Measurements from ENCODE around the gene DGKI. TPM values are rescaled to one million over a fixed set of nuclear protein-coding genes. Genes with fewer than 3 reads are reported as not detected.

The DGKI gene
- total RNA-seq, 1 donor from 2014 or later, result 2.2 TPM

DNA sequence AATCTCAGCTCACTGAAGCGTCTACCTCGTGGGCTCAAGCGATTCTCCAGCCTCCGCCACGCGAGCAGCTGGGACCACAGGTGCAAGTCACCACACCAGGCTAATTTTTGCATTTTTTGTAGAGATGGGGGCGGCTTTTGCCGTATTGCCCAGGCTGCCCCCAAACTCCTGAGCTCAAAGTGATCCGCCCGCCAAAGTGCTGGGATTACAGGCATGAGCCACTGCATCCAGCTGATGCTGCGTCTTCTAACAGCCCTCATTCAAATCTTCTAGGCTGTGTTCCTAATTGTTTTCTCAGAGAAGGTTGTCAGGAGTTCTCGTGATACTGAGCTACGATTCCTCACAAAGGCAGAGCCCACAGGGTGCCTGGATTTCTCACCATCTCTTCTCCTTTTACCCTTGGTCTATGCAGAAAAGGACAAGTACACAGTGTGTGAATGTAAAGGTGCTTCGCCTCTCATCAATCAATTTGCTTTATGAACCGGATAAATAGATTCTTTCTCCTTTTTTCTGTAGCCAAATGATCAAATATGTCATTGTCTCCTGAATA lies 255.9 kb downstream of the DGKI start:
- Mint-ChIP-seq H3K4me1 (peaks cover 6% of the 10 kb centered on the region), H3K36me3 (ENCODE audit: low read depth) (no peaks in the 10 kb centered on the region), H3K9me3 (no peaks in the 10 kb centered on the region), H3K27me3 (ENCODE audit: low read depth) (no peaks in the 10 kb centered on the region), H3K27ac (ENCODE audit: unreplicated experiment) (no peak overlapping the region), H3K4me3 (peak overlapping the region; percentile 8)
- no peak for DNase-seq (ENCODE audit: low read depth, low spot score)
- TF ChIP-seq, protein P1, sequence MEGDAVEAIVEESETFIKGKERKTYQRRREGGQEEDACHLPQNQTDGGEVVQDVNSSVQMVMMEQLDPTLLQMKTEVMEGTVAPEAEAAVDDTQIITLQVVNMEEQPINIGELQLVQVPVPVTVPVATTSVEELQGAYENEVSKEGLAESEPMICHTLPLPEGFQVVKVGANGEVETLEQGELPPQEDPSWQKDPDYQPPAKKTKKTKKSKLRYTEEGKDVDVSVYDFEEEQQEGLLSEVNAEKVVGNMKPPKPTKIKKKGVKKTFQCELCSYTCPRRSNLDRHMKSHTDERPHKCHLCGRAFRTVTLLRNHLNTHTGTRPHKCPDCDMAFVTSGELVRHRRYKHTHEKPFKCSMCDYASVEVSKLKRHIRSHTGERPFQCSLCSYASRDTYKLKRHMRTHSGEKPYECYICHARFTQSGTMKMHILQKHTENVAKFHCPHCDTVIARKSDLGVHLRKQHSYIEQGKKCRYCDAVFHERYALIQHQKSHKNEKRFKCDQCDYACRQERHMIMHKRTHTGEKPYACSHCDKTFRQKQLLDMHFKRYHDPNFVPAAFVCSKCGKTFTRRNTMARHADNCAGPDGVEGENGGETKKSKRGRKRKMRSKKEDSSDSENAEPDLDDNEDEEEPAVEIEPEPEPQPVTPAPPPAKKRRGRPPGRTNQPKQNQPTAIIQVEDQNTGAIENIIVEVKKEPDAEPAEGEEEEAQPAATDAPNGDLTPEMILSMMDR (conservative IDR thresholded peaks at IDR 0.05), result no peak

DNA sequence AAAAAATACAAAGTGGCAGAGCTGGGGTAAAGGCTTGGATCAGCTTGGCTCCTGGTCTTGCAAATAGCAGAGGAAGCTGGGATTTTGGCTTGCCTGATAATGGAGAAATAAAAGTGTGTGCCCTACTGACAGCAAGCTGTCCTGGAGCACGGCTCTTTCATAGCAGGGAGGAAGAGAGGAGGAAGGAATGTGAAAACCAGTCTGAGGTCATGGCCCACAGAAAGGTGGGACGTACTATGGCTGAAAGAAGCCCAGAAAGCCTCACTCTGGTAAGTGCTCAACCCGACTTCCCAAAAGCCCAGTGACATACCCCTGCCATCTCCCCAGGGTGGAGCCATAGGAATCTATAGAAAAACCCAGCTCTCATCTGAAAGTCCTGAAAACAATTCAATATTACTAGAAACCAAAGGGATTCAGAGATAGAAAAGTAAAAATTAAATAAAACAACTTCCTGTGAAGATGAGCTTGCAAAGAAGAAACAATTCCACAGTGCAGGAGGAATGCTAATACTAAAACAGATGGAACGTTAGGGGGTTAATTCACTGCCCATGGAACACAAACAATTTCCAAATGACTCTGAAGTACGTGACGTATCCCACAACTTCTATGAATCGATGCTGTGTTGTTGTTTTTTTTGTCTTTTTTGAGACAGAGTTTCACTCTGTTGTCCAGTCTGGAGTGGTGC lies 256.6 kb downstream of the DGKI start:
- TF ChIP-seq, protein P1 (conservative IDR thresholded peaks at IDR 0.05), result no peak
- Mint-ChIP-seq H3K27ac (ENCODE audit: unreplicated experiment) (peak overlapping the region; percentile 86), H3K9me3 (no peaks in the 10 kb centered on the region), H3K4me1 (peaks cover 11% of the 10 kb centered on the region), H3K27me3 (ENCODE audit: low read depth) (no peaks in the 10 kb centered on the region), H3K36me3 (ENCODE audit: low read depth) (no peaks in the 10 kb centered on the region), H3K4me3 (peak overlapping the region; percentile 8)
- no peak for DNase-seq (ENCODE audit: low read depth, low spot score)

DNA sequence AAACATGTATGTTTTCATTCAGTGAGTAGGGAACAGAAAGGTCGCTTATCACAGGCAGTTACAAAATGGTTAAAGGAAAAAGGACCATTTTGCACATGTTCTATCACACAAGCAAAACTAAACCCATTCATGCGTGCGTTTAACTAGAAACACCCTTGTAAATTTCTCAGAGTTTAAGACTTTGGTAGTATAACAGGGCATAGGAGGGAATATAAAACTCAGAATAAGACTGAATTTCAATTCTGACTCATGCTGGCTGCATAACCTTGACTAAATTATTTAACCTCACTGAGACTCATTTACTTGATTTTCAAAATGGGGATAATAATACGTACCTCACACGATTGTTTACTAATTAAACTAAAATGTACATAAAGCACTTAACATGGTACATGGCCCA lies 259.4 kb downstream of the DGKI start:
- Mint-ChIP-seq H3K36me3 (ENCODE audit: low read depth) (peaks cover 3% of the 10 kb centered on the region), H3K4me1 (peaks cover 11% of the 10 kb centered on the region), H3K27me3 (ENCODE audit: low read depth) (no peaks in the 10 kb centered on the region), H3K27ac (ENCODE audit: unreplicated experiment) (no peak overlapping the region), H3K9me3 (no peaks in the 10 kb centered on the region), H3K4me3 (no peak overlapping the region)
- DNase-seq (ENCODE audit: low read depth, low spot score), result no peak
- TF ChIP-seq, protein P1 (conservative IDR thresholded peaks at IDR 0.05), result no peak

DNA sequence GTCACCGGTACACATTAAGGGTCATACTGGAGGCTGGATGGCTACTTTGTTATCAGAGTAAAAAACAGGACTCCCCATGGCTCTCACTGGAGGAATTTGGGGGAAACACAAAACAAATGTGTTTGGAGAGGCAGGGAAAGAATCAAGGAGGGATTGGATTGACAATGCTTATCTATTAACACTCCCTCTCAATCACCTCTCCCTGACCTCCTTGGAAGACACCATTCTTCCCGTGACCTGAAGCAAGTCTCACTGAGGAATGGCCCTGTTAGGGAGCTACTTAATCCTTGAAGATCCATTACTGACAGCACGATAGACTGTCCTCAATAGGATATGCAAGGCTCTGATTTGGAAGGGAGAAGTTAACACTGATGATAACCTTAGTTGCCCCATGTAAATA lies 261.2 kb downstream of the DGKI start:
- peaks cover 19% of the 10 kb centered on the region for H3K4me1 Mint-ChIP-seq
- H3K4me3 Mint-ChIP-seq, result no peak overlapping the region
- TF ChIP-seq, protein P1 (conservative IDR thresholded peaks at IDR 0.05), result no peak
- no peak overlapping the region for H3K27ac Mint-ChIP-seq (ENCODE audit: unreplicated experiment)
- H3K9me3 Mint-ChIP-seq, result no peaks in the 10 kb centered on the region
- no peak for DNase-seq (ENCODE audit: low read depth, low spot score)
- no peaks in the 10 kb centered on the region for H3K27me3 Mint-ChIP-seq (ENCODE audit: low read depth)
- peaks cover 3% of the 10 kb centered on the region for H3K36me3 Mint-ChIP-seq (ENCODE audit: low read depth)

DNA sequence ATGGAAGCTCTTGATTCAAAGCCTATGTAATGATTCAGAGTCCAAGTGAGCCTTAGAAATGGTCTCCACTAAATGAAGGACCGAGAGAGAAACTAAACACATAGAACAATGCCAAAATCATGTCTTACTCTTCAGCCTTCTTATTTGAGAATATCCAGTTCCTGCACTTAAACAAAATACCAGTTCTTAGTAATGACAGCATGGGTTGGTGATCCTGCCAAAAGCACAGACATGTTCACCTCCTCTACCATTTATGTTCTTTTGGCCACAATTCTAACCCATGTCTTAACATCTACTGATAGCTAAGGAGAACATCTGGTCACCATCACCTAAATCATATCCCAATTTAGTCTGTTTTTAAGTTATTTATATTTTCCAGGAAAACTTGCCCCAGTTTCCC lies 263.6 kb downstream of the DGKI start:
- Mint-ChIP-seq H3K27me3 (ENCODE audit: low read depth) (no peaks in the 10 kb centered on the region), H3K4me1 (peaks cover 41% of the 10 kb centered on the region), H3K27ac (ENCODE audit: unreplicated experiment) (no peak overlapping the region), H3K4me3 (no peak overlapping the region), H3K9me3 (no peaks in the 10 kb centered on the region), H3K36me3 (ENCODE audit: low read depth) (peaks cover 3% of the 10 kb centered on the region)
- TF ChIP-seq, protein P1 (conservative IDR thresholded peaks at IDR 0.05), result no peak
- DNase-seq (ENCODE audit: low read depth, low spot score), result no peak

Measured in neural crest cell (in vitro differentiated cells).